Measurements from ENCODE around the gene SHLD2. TPM values are rescaled to one million over a fixed set of nuclear protein-coding genes. Genes with fewer than 3 reads are reported as not detected.

The SHLD2 gene, protein sequence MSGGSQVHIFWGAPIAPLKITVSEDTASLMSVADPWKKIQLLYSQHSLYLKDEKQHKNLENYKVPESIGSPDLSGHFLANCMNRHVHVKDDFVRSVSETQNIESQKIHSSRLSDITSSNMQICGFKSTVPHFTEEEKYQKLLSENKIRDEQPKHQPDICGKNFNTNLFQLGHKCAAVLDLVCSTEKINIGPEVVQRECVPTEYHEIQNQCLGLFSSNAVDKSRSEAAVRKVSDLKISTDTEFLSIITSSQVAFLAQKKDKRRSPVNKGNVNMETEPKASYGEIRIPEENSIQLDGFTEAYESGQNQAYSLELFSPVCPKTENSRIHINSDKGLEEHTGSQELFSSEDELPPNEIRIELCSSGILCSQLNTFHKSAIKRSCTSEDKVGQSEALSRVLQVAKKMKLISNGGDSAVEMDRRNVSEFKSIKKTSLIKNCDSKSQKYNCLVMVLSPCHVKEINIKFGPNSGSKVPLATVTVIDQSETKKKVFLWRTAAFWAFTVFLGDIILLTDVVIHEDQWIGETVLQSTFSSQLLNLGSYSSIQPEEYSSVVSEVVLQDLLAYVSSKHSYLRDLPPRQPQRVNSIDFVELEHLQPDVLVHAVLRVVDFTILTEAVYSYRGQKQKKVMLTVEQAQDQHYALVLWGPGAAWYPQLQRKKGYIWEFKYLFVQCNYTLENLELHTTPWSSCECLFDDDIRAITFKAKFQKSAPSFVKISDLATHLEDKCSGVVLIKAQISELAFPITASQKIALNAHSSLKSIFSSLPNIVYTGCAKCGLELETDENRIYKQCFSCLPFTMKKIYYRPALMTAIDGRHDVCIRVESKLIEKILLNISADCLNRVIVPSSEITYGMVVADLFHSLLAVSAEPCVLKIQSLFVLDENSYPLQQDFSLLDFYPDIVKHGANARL
- total RNA-seq, result 10 to 100 TPM in 3 of 4 donors, 1 to 10 TPM in 1; 7.9 to 14.5 (median 12.5) TPM
- 10 to 100 TPM; 11.1 to 25.7 (median 24.0) TPM for polyA plus RNA-seq
- long read RNA-seq, donor 1, partial matches to known transcripts, result 2 of 13 reads
- long read RNA-seq, donor 1, other reads (novel, unspliced or antisense), result 10 of 13 reads
- long read RNA-seq, donor 2, transcript SHLD2-202 (10 exons, 3,614 nt), result major isoform, 6 of 34 reads
- long read RNA-seq, donor 2, transcript SHLD2-201 (9 exons, 3,402 nt), result minor isoform, 5 of 34 reads
- long read RNA-seq, donor 2, partial matches to known transcripts, result 6 of 34 reads
- long read RNA-seq, donor 2, other reads (novel, unspliced or antisense), result 17 of 34 reads

- 0 to 1% (median 0%) methylated on average over 32 to 111 of the region's 111 CpGs for WGBS, 3 donors
- DNase-seq (peak; percentile 93 to 96), ATAC-seq (peak; percentile 82 to 84 (median 83))
- Histone ChIP-seq H3K4me1 (peaks cover 28% of the 10 kb centered on the region), H3K9me3 (no peaks in the 10 kb centered on the region), H3K27me3 (ENCODE audit: insufficient read depth in 3 of 3, low read length in 2 of 3) (no peaks in the 10 kb centered on the region), H3K4me3 (peak within 1 kb of the TSS; percentile 77), H3K27ac (peak within 1 kb of the TSS; percentile 98), H3K36me3 (ENCODE audit: insufficient read depth in 1 of 2, low read depth in 1 of 2) (peaks cover 0 to 24% of the 10 kb centered on the region in 2 donors)
- intact Hi-C loops (cut with DNase I), result loop anchor here (10.0 kb wide), 1 partner anchor 120 kb away; no protein-coding TSS in a partner anchor
- TF ChIP-seq, protein P1, sequence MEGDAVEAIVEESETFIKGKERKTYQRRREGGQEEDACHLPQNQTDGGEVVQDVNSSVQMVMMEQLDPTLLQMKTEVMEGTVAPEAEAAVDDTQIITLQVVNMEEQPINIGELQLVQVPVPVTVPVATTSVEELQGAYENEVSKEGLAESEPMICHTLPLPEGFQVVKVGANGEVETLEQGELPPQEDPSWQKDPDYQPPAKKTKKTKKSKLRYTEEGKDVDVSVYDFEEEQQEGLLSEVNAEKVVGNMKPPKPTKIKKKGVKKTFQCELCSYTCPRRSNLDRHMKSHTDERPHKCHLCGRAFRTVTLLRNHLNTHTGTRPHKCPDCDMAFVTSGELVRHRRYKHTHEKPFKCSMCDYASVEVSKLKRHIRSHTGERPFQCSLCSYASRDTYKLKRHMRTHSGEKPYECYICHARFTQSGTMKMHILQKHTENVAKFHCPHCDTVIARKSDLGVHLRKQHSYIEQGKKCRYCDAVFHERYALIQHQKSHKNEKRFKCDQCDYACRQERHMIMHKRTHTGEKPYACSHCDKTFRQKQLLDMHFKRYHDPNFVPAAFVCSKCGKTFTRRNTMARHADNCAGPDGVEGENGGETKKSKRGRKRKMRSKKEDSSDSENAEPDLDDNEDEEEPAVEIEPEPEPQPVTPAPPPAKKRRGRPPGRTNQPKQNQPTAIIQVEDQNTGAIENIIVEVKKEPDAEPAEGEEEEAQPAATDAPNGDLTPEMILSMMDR (IDR thresholded peaks at IDR 0.05), result no peak
Observed at GRCh38 chr10:87094373-87095235, at the start of gene SHLD2, which contains the start of gene GLUD1. Gene SHLD2, plus strand, starts transcription at chr10:87095206. Its CDS starts 56,149 bp downstream, at chr10:87151355. Gene GLUD1, minus strand, starts transcription at chr10:87094843. Its CDS starts 74 bp downstream, at chr10:87094769.

- DNase-seq (no peak), ATAC-seq (no peak)
- intact Hi-C loops (cut with DNase I), result no loop called here
- 97 to 99% (median 98%) methylated on average over 6 of the region's 6 CpGs for WGBS, 3 donors
- peaks cover under 1 to 45% of the 10 kb centered on the region in 2 donors for H3K36me3 ChIP-seq (ENCODE audit: insufficient read depth in 1 of 2, low read depth in 1 of 2)
- no peaks in the 10 kb centered on the region for H3K27me3 ChIP-seq (ENCODE audit: insufficient read depth in 3 of 3, low read length in 2 of 3)
- no peaks in the 10 kb centered on the region for H3K4me1 ChIP-seq
- H3K4me3 ChIP-seq, result no peak overlapping the region
- H3K9me3 ChIP-seq, result no peaks in the 10 kb centered on the region
- TF ChIP-seq, protein P1 (IDR thresholded peaks at IDR 0.05), result no peak
- H3K27ac ChIP-seq, result no peak overlapping the region
Observed at GRCh38 chr10:87045434-87045938, 49.5 kb upstream of the SHLD2 start.

GRCh38 chr10:87053111-87053510 is 41.9 kb upstream of the SHLD2 start:
- ATAC-seq (peak; percentile 56 to 89 (median 60)), DNase-seq (no peak)
- 27 to 53% (median 39%) methylated on average over 3 of the region's 3 CpGs for WGBS, 3 donors
- TF ChIP-seq, protein P1 (IDR thresholded peaks at IDR 0.05), result no peak
- intact Hi-C loops (cut with DNase I), result no loop called here
- Histone ChIP-seq H3K27ac (no peak overlapping the region), H3K9me3 (no peaks in the 10 kb centered on the region), H3K4me1 (peaks cover 8% of the 10 kb centered on the region), H3K4me3 (no peak overlapping the region), H3K27me3 (ENCODE audit: insufficient read depth in 3 of 3, low read length in 2 of 3) (no peaks in the 10 kb centered on the region), H3K36me3 (ENCODE audit: insufficient read depth in 1 of 2, low read depth in 1 of 2) (peaks cover 4 to 98% of the 10 kb centered on the region in 2 donors)

Data from psoas muscle (tissue), 8 donors.